NT2/D1 (cell line): ENCODE data around the gene PIK3R1.

ENCODE experiments used
- SUZ12 ChIP-seq: IDR thresholded peaks from 2 replicates; pipeline ENCODE4 v1.6.1; 2011; ENCODE audit not compliant: insufficient read length, insufficient read depth; ENCODE audit errors: extremely low read depth
- YY1 ChIP-seq: IDR thresholded peaks from 2 replicates; pipeline ENCODE4 v1.6.1; 2011; ENCODE audit not compliant: insufficient read length, insufficient read depth
- ZNF274 ChIP-seq: IDR thresholded peaks from 2 replicates; pipeline ENCODE4 v1.6.1; 2011; ENCODE audit warnings: mild to moderate bottlenecking, low read depth, low read length

DNA sequence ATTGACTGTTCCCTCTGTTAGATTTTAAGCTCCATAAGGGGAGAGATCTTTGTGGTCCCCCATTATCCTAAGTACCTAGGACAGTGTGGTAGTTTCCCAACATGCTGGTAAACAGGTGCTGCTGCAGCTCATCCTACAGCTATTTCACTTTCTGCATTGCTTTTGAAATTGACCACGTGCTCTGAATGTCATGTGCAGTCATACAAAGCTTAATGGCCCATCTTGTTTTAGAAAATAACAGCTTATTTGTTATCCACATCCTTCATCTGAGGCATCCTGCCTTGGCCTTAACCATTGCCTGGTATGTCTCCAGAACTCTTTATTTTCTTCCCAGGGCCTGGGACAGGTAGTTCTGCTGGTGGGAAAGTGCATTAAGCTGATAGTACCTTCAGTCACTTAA is 14.7 kb downstream of the PIK3R1 start:
- TF ChIP-seq YY1 (no peak), ZNF274 (no peak), SUZ12 (no peak)
